Activated B cell treated with CpG ODN at 0.5 μM for 24 hours (primary cell): ENCODE measurements around the gene COQ3. TPM values are rescaled to one million over a fixed set of nuclear protein-coding genes. Genes with fewer than 3 reads are reported as not detected.

Experiments used
- ATAC-seq: fragments of 200-7000 bp; cut with Tn5 transposase; one replicate; pipeline ENCODE4 v1.10.0; 2021; ENCODE audit warnings: low read depth, mild to moderate bottlenecking, moderate library complexity
- CTCF ChIA-PET: fragments of 350-600 bp; sonication (Branson Sonifier 250); formaldehyde crosslinking; loops from one replicate; lab custom pipeline; 2021; ENCODE audit warnings: antibody characterized with exemption; lab: Charles Lee
- POLR2A ChIA-PET: fragments of 350-600 bp; sonication (Branson Sonifier 250); formaldehyde crosslinking; loops from one replicate; lab custom pipeline; 2021; ENCODE audit warnings: antibody characterized with exemption; lab: Charles Lee
- DNase-seq: peaks from one replicate; pipeline ENCODE4 v3.0.0; 2022
- H3K27ac Mint-ChIP-seq: one replicate; pipeline ENCODE4 v1.8.0; 2020; ENCODE audit warnings: mixed read lengths
- H3K27me3 Mint-ChIP-seq: one replicate; pipeline ENCODE4 v1.8.0; 2021; ENCODE audit warnings: mixed read lengths
- H3K36me3 Mint-ChIP-seq: one replicate; pipeline ENCODE4 v1.8.0; 2021; ENCODE audit warnings: low read depth, mixed read lengths
- H3K4me1 Mint-ChIP-seq: one replicate; pipeline ENCODE4 v1.8.0; 2021; ENCODE audit warnings: mixed read lengths
- H3K4me3 Mint-ChIP-seq: one replicate; pipeline ENCODE4 v1.8.0; 2020; ENCODE audit warnings: mild to moderate bottlenecking, mixed read lengths
- H3K9me3 Mint-ChIP-seq: one replicate; pipeline ENCODE4 v1.8.0; 2020; ENCODE audit warnings: mixed read lengths
- intact Hi-C: fragments of 100-400 bp; cut with micrococcal nuclease; formaldehyde crosslinking; loops from one replicate; pipeline ENCODE4 v1.15.1; 2024
- total RNA-seq: library from RNA; stranded (reverse); gene quantifications from 2 replicates; pipeline ENCODE4 v1.2.3, GENCODE V29; 2022
- TF ChIP-seq, protein P1 (sequence below): fragments of 200-600 bp; IDR thresholded peaks from one replicate; pipeline ENCODE4 v1.8.0; 2022; ENCODE audit warnings: antibody characterized with exemption, mild to moderate bottlenecking

The COQ3 gene
- total RNA-seq, 1 donor from 2014 or later: 5.6 TPM

DNA sequence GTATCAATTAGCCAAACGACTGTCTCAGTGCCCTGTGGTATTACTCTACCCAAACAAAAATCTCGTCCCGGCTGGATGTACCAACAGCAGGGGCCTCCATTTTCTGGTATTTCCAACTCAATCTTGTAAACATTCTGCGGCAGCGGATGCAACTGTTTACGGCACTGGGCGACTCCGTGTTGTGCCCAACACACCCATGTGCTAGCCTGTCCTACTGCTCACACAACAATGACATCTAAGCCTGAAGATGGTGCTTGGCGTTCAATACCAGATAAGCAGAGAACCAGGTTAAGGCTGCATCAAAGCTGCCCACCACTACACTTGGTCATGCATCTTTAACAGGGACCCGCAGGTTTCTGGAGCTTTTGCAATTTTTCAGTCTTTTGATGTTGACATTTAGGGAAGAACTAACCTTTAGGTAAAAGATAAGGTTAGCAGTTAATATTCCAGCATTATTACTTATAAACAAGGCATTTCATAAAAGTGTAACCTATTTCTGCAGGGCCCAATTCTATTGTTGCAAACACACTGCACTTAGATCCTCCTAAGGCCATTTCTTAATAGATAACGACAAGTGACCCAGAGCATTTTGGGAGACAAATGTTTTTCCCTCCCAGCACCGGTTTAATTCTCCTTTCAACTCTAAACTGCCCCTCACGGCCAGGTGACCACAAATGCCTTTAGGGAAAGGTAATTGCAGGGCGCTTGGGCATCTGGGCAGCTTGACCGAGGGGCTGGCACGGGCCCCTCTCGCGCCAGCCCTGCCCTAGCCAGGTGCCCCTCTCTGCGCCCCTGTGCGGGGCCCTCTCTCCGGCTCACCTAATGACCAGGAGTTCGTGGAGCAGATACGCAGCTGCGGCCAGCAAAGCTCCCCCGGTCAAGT, 45.5 kb downstream of the COQ3 start:
- intact Hi-C loops: no loop called here
- Mint-ChIP-seq H3K4me1 (peaks cover 8% of the 10 kb centered on the region), H3K9me3 (no peaks in the 10 kb centered on the region), H3K27me3 (peaks cover 52% of the 10 kb centered on the region), H3K4me3 (no peak overlapping the region), H3K36me3 (no peaks in the 10 kb centered on the region), H3K27ac (no peak overlapping the region)
- CTCF ChIA-PET: no interaction called here
- TF ChIP-seq, protein P1, sequence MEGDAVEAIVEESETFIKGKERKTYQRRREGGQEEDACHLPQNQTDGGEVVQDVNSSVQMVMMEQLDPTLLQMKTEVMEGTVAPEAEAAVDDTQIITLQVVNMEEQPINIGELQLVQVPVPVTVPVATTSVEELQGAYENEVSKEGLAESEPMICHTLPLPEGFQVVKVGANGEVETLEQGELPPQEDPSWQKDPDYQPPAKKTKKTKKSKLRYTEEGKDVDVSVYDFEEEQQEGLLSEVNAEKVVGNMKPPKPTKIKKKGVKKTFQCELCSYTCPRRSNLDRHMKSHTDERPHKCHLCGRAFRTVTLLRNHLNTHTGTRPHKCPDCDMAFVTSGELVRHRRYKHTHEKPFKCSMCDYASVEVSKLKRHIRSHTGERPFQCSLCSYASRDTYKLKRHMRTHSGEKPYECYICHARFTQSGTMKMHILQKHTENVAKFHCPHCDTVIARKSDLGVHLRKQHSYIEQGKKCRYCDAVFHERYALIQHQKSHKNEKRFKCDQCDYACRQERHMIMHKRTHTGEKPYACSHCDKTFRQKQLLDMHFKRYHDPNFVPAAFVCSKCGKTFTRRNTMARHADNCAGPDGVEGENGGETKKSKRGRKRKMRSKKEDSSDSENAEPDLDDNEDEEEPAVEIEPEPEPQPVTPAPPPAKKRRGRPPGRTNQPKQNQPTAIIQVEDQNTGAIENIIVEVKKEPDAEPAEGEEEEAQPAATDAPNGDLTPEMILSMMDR: no peak
- no peak for DNase-seq
- ATAC-seq: no peak
- POLR2A ChIA-PET: no interaction called here

DNA sequence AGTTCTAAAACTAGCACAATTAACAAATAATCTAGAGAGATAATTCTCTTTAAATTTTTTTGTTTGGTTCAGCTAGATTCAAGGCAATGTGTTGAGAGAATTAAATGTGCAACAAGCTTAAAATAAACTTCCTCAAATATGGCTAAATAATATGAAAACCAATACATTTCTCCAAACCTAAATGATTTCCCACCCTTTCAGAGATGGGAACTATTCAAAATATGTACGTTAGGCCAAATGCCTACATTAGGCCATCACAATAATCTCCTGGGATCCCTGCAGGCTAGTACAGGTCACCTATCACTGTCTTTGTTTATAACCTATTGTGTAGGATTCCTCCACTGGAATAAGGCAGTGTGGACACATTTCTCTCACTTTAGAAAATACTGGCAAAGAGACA, 46.2 kb downstream of the COQ3 start:
- ATAC-seq: no peak
- Mint-ChIP-seq H3K4me3 (no peak overlapping the region), H3K27ac (no peak overlapping the region), H3K36me3 (no peaks in the 10 kb centered on the region), H3K4me1 (peaks cover 8% of the 10 kb centered on the region), H3K9me3 (no peaks in the 10 kb centered on the region), H3K27me3 (peaks cover 49% of the 10 kb centered on the region)
- no peak for DNase-seq
- intact Hi-C loops: no loop called here
- ChIA-PET POLR2A (no interaction called here), CTCF (no interaction called here)
- TF ChIP-seq, protein P1: no peak

DNA sequence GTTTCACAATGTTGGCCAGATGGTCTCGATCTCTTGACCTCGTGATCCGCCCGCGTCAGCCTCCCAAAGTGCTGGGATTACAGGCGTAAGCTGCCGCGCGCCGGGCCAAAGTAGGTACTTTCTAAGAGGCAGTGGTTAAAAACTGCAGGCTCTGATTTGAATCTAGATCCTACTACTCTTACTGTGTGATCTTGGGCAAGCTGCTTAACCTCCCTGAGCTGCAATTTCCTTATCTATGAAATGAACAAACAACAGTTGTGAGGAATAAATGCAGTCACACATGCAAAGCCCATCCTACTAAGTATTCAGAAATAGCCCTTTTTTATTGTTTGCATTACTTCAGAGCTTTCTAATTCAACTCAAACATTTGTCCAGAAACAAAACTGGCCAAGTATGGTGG, 47.4 kb downstream of the COQ3 start:
- no peak overlapping the region for H3K27ac Mint-ChIP-seq
- CTCF ChIA-PET: no interaction called here
- TF ChIP-seq, protein P1: no peak
- peaks cover 8% of the 10 kb centered on the region for H3K4me1 Mint-ChIP-seq
- no peaks in the 10 kb centered on the region for H3K9me3 Mint-ChIP-seq
- POLR2A ChIA-PET: no interaction called here
- H3K4me3 Mint-ChIP-seq: no peak overlapping the region
- intact Hi-C loops: no loop called here
- no peaks in the 10 kb centered on the region for H3K36me3 Mint-ChIP-seq
- peaks cover 45% of the 10 kb centered on the region for H3K27me3 Mint-ChIP-seq
- ATAC-seq (no peak), DNase-seq (no peak)

DNA sequence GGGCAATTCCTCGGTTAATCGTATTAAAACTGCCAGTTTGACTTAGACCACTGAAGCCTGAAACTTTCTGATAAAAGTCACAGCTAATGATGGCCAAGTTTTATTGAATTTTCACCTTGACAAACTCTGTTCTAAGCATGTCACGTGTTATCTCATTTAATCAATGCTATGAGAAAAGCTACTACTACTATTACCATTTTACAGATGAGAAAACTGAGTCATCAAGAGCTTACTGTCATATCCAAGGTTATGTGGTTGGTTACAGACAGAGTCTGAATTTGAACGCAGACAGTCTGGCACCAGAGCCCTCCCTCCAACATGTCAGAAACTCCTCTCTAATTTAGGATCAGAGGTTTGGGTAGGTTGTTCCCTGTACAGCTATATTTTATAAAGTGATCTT, 48.8 kb downstream of the COQ3 start:
- H3K36me3 Mint-ChIP-seq: no peaks in the 10 kb centered on the region
- peaks cover 33% of the 10 kb centered on the region for H3K27me3 Mint-ChIP-seq
- ATAC-seq: no peak
- H3K4me1 Mint-ChIP-seq: peaks cover 6% of the 10 kb centered on the region
- H3K4me3 Mint-ChIP-seq: no peak overlapping the region
- ChIA-PET CTCF (interaction anchor here (1.4 kb wide), 1 partner anchor 15 kb away, joined by 8 read pairs; no protein-coding TSS in a partner anchor), POLR2A (no interaction called here)
- intact Hi-C loops: no loop called here
- TF ChIP-seq, protein P1: no peak
- no peak overlapping the region for H3K27ac Mint-ChIP-seq
- no peaks in the 10 kb centered on the region for H3K9me3 Mint-ChIP-seq
- no peak for DNase-seq

DNA sequence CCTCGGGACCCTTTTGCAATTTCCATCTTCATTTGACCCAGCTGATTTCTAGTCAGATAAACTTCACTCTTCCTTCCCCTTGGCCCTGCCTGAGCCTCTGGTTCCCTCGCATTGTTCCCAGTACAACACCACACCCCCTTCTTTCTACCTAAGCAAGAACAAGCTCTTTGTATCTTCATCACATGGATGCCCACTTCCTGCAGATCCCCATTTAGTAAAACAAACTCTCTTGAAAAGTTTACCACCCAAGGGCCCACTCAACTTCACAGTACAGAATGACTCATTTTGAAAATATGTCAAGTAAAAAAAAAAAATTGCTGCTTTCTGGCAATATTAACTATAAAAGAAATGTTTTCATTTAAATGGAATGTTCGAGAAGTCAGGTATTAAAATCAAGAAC, 49.7 kb downstream of the COQ3 start:
- TF ChIP-seq, protein P1: no peak
- DNase-seq (no peak), ATAC-seq (no peak)
- H3K4me1 Mint-ChIP-seq: peaks cover 2% of the 10 kb centered on the region
- H3K27me3 Mint-ChIP-seq: peaks cover 32% of the 10 kb centered on the region
- H3K9me3 Mint-ChIP-seq: no peaks in the 10 kb centered on the region
- no peaks in the 10 kb centered on the region for H3K36me3 Mint-ChIP-seq
- ChIA-PET CTCF (interaction anchor here (1.0 to 1.4 kb wide), 2 partner anchors 13 to 14 kb away, joined by 3 to 8 read pairs; no protein-coding TSS in a partner anchor), POLR2A (no interaction called here)
- no peak overlapping the region for H3K27ac Mint-ChIP-seq
- no peak overlapping the region for H3K4me3 Mint-ChIP-seq
- intact Hi-C loops: no loop called here
